ENCODE data around the gene PRDM15. TPM values are rescaled to one million over a fixed set of nuclear protein-coding genes. Genes with fewer than 3 reads are reported as not detected.

Gene PRDM15
- total and polyA plus RNA-seq, 2 donors (not counting 3 experiments of a cell fraction or from before 2014, with no cell fraction given) = 11.8 to 12.9 TPM

GRCh38 chr21:41916888-41917433 lies 37.8 kb upstream of the PRDM15 start:
- intact Hi-C loops (cut with micrococcal nuclease) = no loop called here
- Histone ChIP-seq H3K27ac (ENCODE audit: insufficient read depth, low read depth, low read length) (no peak overlapping the region), H3K4me2 (ENCODE audit: insufficient read depth, low read length) (no peak overlapping the region), H2AFZ (ENCODE audit: low read depth, low read length) (no peak overlapping the region), H3K27me3 (ENCODE audit: control insufficient read depth in 2 of 2, insufficient read depth in 2 of 2, low read length in 2 of 2) (no peaks in the 10 kb centered on the region), H3K79me2 (ENCODE audit: control insufficient read depth, insufficient read depth, low read length) (no peaks in the 10 kb centered on the region), H3K9me3 (replicated peaks; ENCODE audit: control insufficient read depth, insufficient read depth, low read length) (no peaks in the 10 kb centered on the region), H3K9me1 (replicated peaks; ENCODE audit: control insufficient read depth, extremely low read depth, insufficient read depth, low read length) (no peaks in the 10 kb centered on the region), H3K4me3 (replicated peaks in 1 of 3; ENCODE audit: insufficient read depth in 1 of 3, low read depth in 1 of 3, low read length in 3 of 3) (no peak overlapping the region), H3K4me1 (ENCODE audit: control insufficient read depth, extremely low read depth, insufficient read depth, low read length) (no peaks in the 10 kb centered on the region), H3K9ac (replicated peaks; ENCODE audit: extremely low read depth, insufficient read depth, low read length) (no peak overlapping the region), H4K20me1 (replicated peaks; ENCODE audit: control insufficient read depth, extremely low read depth, insufficient read depth, low read length) (no peaks in the 10 kb centered on the region), H3K36me3 (ENCODE audit: control insufficient read depth in 2 of 2, extremely low read depth in 1 of 2, insufficient read depth in 2 of 2, low read length in 2 of 2) (peaks cover 13 to 52% of the 10 kb centered on the region in 2 experiments)
- no peak for DNase-seq (ENCODE audit: low read depth, low spot score)
- FAIRE-seq = no peak
- dilution Hi-C loops (cut with MboI; ENCODE audit: extremely low pct_ligation_motif_present, low sequenced_read_pairs) = no loop called here
- TF ChIP-seq POLR2A (IDR thresholded peaks at IDR 0.05; ENCODE audit: low read depth, low read length) (no peak), POLR2AphosphoS5 (IDR thresholded peaks at IDR 0.05; ENCODE audit: insufficient read depth, low read depth, low read length) (no peak), CTCF (IDR thresholded peaks at IDR 0.05; ENCODE audit: extremely low read depth in 1 of 2, insufficient read depth in 1 of 2, low read depth in 1 of 2, low read length in 2 of 2) (no peak), EZH2 (IDR thresholded peaks at IDR 0.05; ENCODE audit: borderline replicate concordance, low read depth, low read length, severe bottlenecking) (no peak), GATA2 (IDR thresholded peaks at IDR 0.05; ENCODE audit: insufficient read depth, insufficient read length, low read depth, low read length) (no peak), MYC (IDR thresholded peaks at IDR 0.05; ENCODE audit: low read depth, low read length) (no peak), JUN (IDR thresholded peaks at IDR 0.05; ENCODE audit: borderline replicate concordance, insufficient read depth, insufficient read length, low read depth) (no peak), FOS (IDR thresholded peaks at IDR 0.05; ENCODE audit: borderline replicate concordance, insufficient read depth, low read length) (no peak)
- TF ChIP-seq, protein P1, sequence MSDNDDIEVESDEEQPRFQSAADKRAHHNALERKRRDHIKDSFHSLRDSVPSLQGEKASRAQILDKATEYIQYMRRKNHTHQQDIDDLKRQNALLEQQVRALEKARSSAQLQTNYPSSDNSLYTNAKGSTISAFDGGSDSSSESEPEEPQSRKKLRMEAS (IDR thresholded peaks at IDR 0.05; ENCODE audit: insufficient read depth, insufficient read length) = no peak
- POLR2A ChIA-PET = no interaction called here
- no TSS peak for BruUV-seq (replicated peaks)
- CTCF ChIA-PET = interaction anchor here (1.4 kb wide), 1 partner anchor 15 kb away, joined by 4 read pairs; no protein-coding TSS in a partner anchor
